Heart right ventricle (tissue), 16 donors: ENCODE measurements around the gene IL23R. TPM values are rescaled to one million over a fixed set of nuclear protein-coding genes. Genes with fewer than 3 reads are reported as not detected.

Experiments
- ATAC-seq, 8 donors: fragments of 200-7000 bp; cut with Tn5 transposase; one replicate each; pipeline ENCODE4 v1.9.1; 2020; ENCODE audit warnings: mild to moderate bottlenecking in 8 of 8, moderate library complexity in 8 of 8, moderate number of reproducible peaks in 1 of 8
- DNase-seq, 2 donors: peaks; one replicate each; pipeline ENCODE4 v3.0.0-alpha.2; 2020
- H3K27ac ChIP-seq, 10 donors: fragments of 200-600 bp; sonication (generic) in 2 of 10; one replicate each; pipeline versions ENCODE4 v1.5.0 to v1.8.0; 2020 to 2022; ENCODE audit warnings: mild to moderate bottlenecking in 3 of 10
- H3K27me3 ChIP-seq, 7 donors: fragments of 200-600 bp; one replicate each; pipeline ENCODE4 v1.8.0; 2021 to 2022; ENCODE audit warnings: mild to moderate bottlenecking in 2 of 7
- H3K36me3 ChIP-seq, 9 donors: fragments of 200-600 bp; sonication (generic) in 1 of 9; one replicate each; pipeline versions ENCODE4 v1.5.0 to v1.8.0; 2020 to 2022; ENCODE audit warnings: mild to moderate bottlenecking in 2 of 9
- H3K4me1 ChIP-seq, 9 donors: fragments of 200-600 bp; sonication (generic) in 1 of 9; one replicate each; pipeline versions ENCODE4 v1.5.0 to v1.8.0; 2020 to 2022; ENCODE audit warnings: mild to moderate bottlenecking in 4 of 9
- H3K4me3 ChIP-seq, 10 donors: fragments of 200-600 bp; sonication (generic) in 2 of 10; one replicate each; pipeline versions ENCODE4 v1.5.0 to v1.8.0; 2020 to 2022; ENCODE audit warnings: mild to moderate bottlenecking in 7 of 10, moderate library complexity in 2 of 10
- H3K9me3 ChIP-seq, 11 donors: fragments of 200-600 bp in 10 of 11; sonication (generic) in 2 of 11; one replicate each; pipeline versions ENCODE4 v1.5.0 to v1.8.0; 2013 to 2022; ENCODE audit warnings: mild to moderate bottlenecking in 2 of 11, control low read depth in 1 of 11, moderate library complexity in 1 of 11
- WGBS, 2 donors: extraction: QIAGEN DNeasy Blood & Tissue Kit; methylation state at CpG; one replicate each; pipeline ENCODE4 v1.1.7; 2013; ENCODE audit warnings: inconsistent platforms in 1 of 2; 5-methylcytosine and 5-hydroxymethylcytosine counted together
- intact Hi-C, 10 donors: fragments of 100-400 bp; cut with DNase I; formaldehyde crosslinking; loops; one replicate each; pipeline versions ENCODE4 v1.11.1 to v1.14.2; 2022
- polyA plus RNA-seq, 2 donors: library from polyadenylated mRNA; stranded (reverse); fragments of 200-250 nt; gene quantifications; one replicate each; pipeline ENCODE4 v1.2.3, GENCODE V29; 2013
- total RNA-seq, 10 donors: library from RNA; stranded (reverse); fragmentation: NEBNext Ultra II Directional in 3 of 10; extraction: Animal tissue kit (Norgen Biotek cat#: 25700) in 3 of 10; gene quantifications; one replicate each; pipeline versions ENCODE4 v1.2.1 to v1.2.4, GENCODE V29; 2021 to 2023
- TF ChIP-seq, protein P1 (sequence below), 9 donors: fragments of 200-600 bp; sonication (generic) in 2 of 9; IDR thresholded peaks; one replicate each; pipeline versions ENCODE4 v1.5.0 to v1.8.0; 2021 to 2022; ENCODE audit warnings: antibody characterized with exemption in 9 of 9, mild to moderate bottlenecking in 5 of 9, moderate library complexity in 1 of 9
- donor health status: Arrhythmogenic right ventricular cardiomyopathy.
- donor health status: ischemic (EF 13 %, LVEDD 7.1; RV severe dilation, severe dysfunction).
- donor health status: healthy with polysubstance abuse.
- donor health status: DM: no; HTN: yes; CAD: no.
- donor health status: DM: no; HTN: no; CAD: no.
- donor health status: ischemic (EF 25% LVEDD 6.9; RV normal size, moderate dysfunction).
- donor health status: ischemic (EF 25% LVEDD 5.7; RV mildly dilated, moderate dysfunction).
- donor health status: healthy.
- donor health status: DM: yes; HTN: yes; CAD: no.
- donor health status: Ischemic cardiomyopathy.
- donor health status: ischemic (EF 35%, LVEDD 5.7; RV mildly dilated, moderate dysfunction).
- donor health status: nonischemic (EF 11% LVEDD 7.7; RV severe dilation, severe dysfunction).
- donor health status: DM: yes; HTN: yes; CAD: no.
- donor health status: PGD.
- donor health status: ischemic (EF 29% LVEDD 5.4; RV normal size, mild dysfunction).
- donor health status: nonischemic (EF 23%, LVEDD 6.1; RV moderate dilation, normal function).

The IL23R gene
- total and polyA plus RNA-seq, 12 donors: not detected

DNA sequence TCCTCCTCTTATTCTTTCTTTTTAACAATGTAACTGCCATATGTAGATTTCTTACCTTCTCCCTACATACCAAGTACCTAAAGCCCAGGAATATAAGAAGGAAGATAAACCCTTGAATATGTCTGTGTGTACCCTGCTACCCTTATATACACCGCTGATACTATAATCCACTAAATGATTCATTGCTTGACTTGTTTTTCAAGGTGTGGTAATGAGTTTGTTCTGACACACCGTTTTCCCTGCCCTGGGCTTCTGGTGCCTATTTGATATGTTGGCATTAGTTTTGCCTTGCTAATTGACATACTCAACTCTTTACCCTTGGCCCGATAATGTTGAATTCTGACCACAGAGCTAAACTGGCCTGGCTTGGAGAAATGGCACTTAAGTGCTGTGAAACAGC is 64.3 kb downstream of the IL23R start:
- no peaks in the 10 kb centered on the region for H3K9me3 ChIP-seq
- intact Hi-C loops: loop anchor here in 6 of 10 donors (5.0 to 10.0 kb wide), 4 partner anchors 264 to 277 kb away; no protein-coding TSS in a partner anchor
- no peaks in the 10 kb centered on the region for H3K4me1 ChIP-seq
- no peak overlapping the region for H3K4me3 ChIP-seq
- 56 to 88% methylated on average over 3 of the region's 3 CpGs for WGBS, 2 donors
- ATAC-seq: no peak
- H3K27me3 ChIP-seq: peaks cover 0 to 6% (median 0%) of the 10 kb centered on the region in 7 donors
- TF ChIP-seq, protein P1, sequence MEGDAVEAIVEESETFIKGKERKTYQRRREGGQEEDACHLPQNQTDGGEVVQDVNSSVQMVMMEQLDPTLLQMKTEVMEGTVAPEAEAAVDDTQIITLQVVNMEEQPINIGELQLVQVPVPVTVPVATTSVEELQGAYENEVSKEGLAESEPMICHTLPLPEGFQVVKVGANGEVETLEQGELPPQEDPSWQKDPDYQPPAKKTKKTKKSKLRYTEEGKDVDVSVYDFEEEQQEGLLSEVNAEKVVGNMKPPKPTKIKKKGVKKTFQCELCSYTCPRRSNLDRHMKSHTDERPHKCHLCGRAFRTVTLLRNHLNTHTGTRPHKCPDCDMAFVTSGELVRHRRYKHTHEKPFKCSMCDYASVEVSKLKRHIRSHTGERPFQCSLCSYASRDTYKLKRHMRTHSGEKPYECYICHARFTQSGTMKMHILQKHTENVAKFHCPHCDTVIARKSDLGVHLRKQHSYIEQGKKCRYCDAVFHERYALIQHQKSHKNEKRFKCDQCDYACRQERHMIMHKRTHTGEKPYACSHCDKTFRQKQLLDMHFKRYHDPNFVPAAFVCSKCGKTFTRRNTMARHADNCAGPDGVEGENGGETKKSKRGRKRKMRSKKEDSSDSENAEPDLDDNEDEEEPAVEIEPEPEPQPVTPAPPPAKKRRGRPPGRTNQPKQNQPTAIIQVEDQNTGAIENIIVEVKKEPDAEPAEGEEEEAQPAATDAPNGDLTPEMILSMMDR (IDR thresholded peaks at IDR 0.05): no peak
- H3K36me3 ChIP-seq: no peaks in the 10 kb centered on the region
- no peak overlapping the region for H3K27ac ChIP-seq
- DNase-seq: no peak

DNA sequence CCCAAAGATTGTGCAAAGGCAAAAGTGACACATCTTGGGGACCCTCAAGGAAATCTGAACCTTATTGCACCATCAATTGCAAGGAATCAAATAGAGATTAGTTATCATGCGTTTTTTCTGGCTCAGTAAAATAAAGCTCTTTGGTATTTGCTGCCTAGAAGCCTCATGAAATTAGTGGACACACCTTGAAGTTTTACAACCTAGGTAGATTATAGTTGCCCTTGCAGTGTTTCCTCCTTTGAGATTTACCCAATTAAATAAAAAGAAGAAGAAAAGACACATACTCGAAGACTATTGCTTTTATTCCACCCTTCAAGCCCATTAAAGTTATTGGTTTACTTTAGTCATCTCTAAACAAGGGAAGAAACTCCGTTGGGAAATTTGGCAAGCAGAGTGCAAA is 70.0 kb downstream of the IL23R start:
- no peaks in the 10 kb centered on the region for H3K4me1 ChIP-seq
- H3K27me3 ChIP-seq: no peaks in the 10 kb centered on the region
- no peaks in the 10 kb centered on the region for H3K36me3 ChIP-seq
- no peaks in the 10 kb centered on the region for H3K9me3 ChIP-seq
- intact Hi-C loops: loop anchor here in 2 of 10 donors (5.0 to 10.0 kb wide), 2 partner anchors 259 to 266 kb away; no protein-coding TSS in a partner anchor
- no peak overlapping the region for H3K4me3 ChIP-seq
- TF ChIP-seq, protein P1 (IDR thresholded peaks at IDR 0.05): no peak
- 60 to 63% methylated on average over 3 of the region's 3 CpGs for WGBS, 2 donors
- no peak for ATAC-seq
- no peak overlapping the region for H3K27ac ChIP-seq
- DNase-seq: no peak

DNA sequence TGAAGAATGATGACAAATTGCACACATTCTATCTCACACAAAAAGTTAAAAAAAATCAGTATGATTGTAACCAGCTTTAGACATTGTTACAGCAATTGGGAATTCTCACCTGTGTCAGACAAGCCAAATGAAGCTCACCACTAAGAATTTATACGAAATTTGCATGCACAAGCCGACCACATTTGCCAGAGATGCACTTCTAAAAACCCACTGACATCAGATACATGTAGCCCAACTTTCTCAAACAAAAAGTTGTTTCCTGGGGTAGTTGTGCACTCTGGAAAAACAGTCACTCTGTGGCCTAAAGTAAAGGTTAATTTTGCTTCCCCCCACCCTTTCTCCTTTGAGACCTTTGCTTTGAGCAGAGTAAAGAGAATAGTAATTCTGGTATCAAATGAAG is 73.5 kb downstream of the IL23R start:
- Histone ChIP-seq H3K36me3 (no peaks in the 10 kb centered on the region), H3K27me3 (no peaks in the 10 kb centered on the region), H3K27ac (no peak overlapping the region), H3K4me1 (no peaks in the 10 kb centered on the region), H3K9me3 (no peaks in the 10 kb centered on the region), H3K4me3 (no peak overlapping the region)
- ATAC-seq (no peak), DNase-seq (no peak)
- 44 to 80% methylated on average over 2 of the region's 2 CpGs for WGBS, 2 donors
- intact Hi-C loops: loop anchor here in 2 of 10 donors (5.0 to 10.0 kb wide), 2 partner anchors 255 to 263 kb away; no protein-coding TSS in a partner anchor
- TF ChIP-seq, protein P1 (IDR thresholded peaks at IDR 0.05): no peak

DNA sequence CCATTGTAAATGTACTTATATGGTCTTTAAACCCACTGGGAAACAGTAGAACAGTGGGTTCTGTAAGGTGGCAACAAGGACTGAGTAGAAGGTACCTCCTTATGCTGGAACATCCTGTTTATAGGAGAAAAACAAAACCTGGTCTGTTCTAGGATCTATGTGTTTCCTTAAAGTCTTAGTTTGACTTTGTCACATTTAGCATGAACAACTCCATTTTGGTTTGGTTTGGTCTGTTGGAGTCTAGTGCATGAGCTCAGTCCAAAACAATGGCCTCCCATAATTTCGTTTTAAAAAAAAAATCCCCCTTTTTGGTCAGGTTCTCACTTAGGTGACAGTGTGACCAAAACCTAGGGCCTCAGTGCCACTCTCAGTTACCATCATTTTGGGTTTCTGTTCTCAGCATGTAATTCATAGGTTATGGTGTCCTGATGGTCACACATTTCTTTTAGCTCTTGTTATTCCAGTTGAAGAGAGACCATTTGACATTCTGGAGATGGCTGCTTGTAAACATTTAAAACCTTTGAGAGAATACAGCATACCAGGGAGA is 75.0 kb downstream of the IL23R start:
- TF ChIP-seq, protein P1 (IDR thresholded peaks at IDR 0.05): no peak
- 58 to 62% methylated on average over 1 of the region's 1 CpG for WGBS, 2 donors
- Histone ChIP-seq H3K4me1 (no peaks in the 10 kb centered on the region), H3K4me3 (no peak overlapping the region), H3K9me3 (no peaks in the 10 kb centered on the region), H3K36me3 (no peaks in the 10 kb centered on the region), H3K27me3 (no peaks in the 10 kb centered on the region), H3K27ac (no peak overlapping the region)
- intact Hi-C loops: no loop called here
- DNase-seq (no peak), ATAC-seq (no peak)
